AG04450 (cell line): ENCODE measurements around the gene DDX11. TPM values are rescaled to one million over a fixed set of nuclear protein-coding genes. Genes with fewer than 3 reads are reported as not detected.
"Not testable (repeated sequence)": the region's sequence is repeated elsewhere in the genome, so short reads cannot be mapped to it uniquely, and the experiment has no call there.

ENCODE experiments used
- CTCF ChIA-PET: fragments of 300-600, 350-600 bp; formaldehyde crosslinking; extraction: SDS; loops from one replicate; lab custom pipeline; 2022; ENCODE audit warnings: antibody characterized with exemption, inconsistent platforms; lab: Charles Lee
- POLR2A ChIA-PET: fragments of 350-600 bp; formaldehyde crosslinking; extraction: SDS; loops from one replicate; lab custom pipeline; 2021; ENCODE audit warnings: antibody characterized with exemption, inconsistent platforms; lab: Yijun Ruan, JAX
- DNase-seq: peaks from one replicate; pipeline ENCODE4 v3.0.0-alpha.2; 2011; ENCODE audit warnings: low read depth, low spot score
- H3K27ac ChIP-seq: one replicate; pipeline ENCODE4 v1.5.1; 2012; ENCODE audit warnings: low read depth, low read length, control low read depth
- H3K27me3 ChIP-seq: one replicate; pipeline ENCODE4 v1.6.0; 2012; ENCODE audit warnings: low read length; ENCODE audit not compliant: control insufficient read depth, insufficient read depth
- H3K4me3 ChIP-seq: 2 replicates; pipeline ENCODE4 v1.5.1; 2011; ENCODE audit warnings: mild to moderate bottlenecking, low read depth, low read length, control low read depth
- H3K9me3 ChIP-seq: 2 replicates; pipeline ENCODE4 v1.5.1; 2012; ENCODE audit warnings: low read length; ENCODE audit not compliant: control insufficient read depth, insufficient read depth
- polyA plus RNA-seq: library from polyadenylated mRNA; depleted of rRNA; stranded (reverse); fragments of >200 nt; gene quantifications from 2 replicates; pipeline ENCODE4 v1.2.3, GENCODE V29; 2011
- TF ChIP-seq, protein P1 (sequence below): IDR thresholded peaks from 2 replicates; pipeline ENCODE4 v1.5.1; 2011; ENCODE audit warnings: low read depth, low read length, control low read depth, inconsistent platforms

DDX11 gene
- polyA plus RNA-seq, 1 experiment: 5.8 TPM

DNA sequence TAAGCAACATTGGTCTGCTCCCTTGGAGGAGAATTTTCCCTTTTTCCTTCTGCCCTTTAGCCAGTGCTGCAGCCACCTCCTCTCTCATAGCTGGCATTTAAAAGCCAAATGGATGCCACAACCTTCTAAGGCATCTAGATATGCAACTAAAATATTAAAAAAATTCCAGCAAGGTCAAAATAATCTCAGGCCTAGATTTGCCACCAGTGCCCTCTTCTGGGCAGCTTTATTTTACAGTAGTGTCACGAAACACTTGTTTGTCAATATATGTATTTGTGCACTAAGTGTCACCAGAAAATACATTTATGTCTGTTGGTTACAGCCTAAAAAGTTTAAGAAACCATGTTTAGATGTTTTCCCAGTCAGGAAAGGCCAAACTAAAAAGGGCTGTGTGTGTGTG lies 19.7 kb upstream of the DDX11 start:
- POLR2A ChIA-PET, H3K27me3 ChIP-seq, H3K27ac ChIP-seq, DNase-seq, H3K4me3 ChIP-seq, H3K9me3 ChIP-seq: not testable (repeated sequence)
- TF ChIP-seq, protein P1, sequence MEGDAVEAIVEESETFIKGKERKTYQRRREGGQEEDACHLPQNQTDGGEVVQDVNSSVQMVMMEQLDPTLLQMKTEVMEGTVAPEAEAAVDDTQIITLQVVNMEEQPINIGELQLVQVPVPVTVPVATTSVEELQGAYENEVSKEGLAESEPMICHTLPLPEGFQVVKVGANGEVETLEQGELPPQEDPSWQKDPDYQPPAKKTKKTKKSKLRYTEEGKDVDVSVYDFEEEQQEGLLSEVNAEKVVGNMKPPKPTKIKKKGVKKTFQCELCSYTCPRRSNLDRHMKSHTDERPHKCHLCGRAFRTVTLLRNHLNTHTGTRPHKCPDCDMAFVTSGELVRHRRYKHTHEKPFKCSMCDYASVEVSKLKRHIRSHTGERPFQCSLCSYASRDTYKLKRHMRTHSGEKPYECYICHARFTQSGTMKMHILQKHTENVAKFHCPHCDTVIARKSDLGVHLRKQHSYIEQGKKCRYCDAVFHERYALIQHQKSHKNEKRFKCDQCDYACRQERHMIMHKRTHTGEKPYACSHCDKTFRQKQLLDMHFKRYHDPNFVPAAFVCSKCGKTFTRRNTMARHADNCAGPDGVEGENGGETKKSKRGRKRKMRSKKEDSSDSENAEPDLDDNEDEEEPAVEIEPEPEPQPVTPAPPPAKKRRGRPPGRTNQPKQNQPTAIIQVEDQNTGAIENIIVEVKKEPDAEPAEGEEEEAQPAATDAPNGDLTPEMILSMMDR: peak; percentile 25
- CTCF ChIA-PET: interaction anchor here (0.6 to 1.9 kb wide), 4 partner anchors 202 to 1752 kb away, joined by 3 to 6 read pairs (median 5); no protein-coding TSS in a partner anchor

DNA sequence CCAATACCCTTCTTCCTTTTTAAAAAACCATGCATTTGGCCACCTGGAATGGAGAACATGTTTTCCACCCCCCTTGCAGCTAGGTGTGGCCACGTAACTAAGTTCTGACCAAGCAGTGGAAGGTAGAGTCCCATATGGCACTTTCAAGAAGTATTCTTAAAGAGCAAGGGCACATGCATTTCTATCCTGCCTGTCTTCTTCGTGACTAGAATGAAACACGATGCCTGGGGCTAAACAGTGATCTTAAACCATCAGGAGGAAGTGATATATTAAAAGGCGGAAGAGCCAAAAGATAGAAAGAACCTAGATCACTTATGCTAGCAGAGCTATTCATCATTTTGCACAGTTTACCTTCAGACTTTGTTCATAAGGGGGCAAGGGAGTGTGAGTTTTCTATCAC lies 16.0 kb upstream of the DDX11 start:
- Histone ChIP-seq H3K27ac (no peak overlapping the region), H3K27me3 (no peaks in the 10 kb centered on the region), H3K9me3 (no peaks in the 10 kb centered on the region), H3K4me3 (no peak overlapping the region)
- ChIA-PET POLR2A (no interaction called here), CTCF (no interaction called here)
- DNase-seq: no peak
- TF ChIP-seq, protein P1: no peak

GRCh38 chr12:31066196-31066595 lies 7.5 kb upstream of the DDX11 start:
- DNase-seq, H3K27me3 ChIP-seq, CTCF ChIA-PET, H3K9me3 ChIP-seq, H3K4me3 ChIP-seq, POLR2A ChIA-PET, H3K27ac ChIP-seq: not testable (repeated sequence)

DNA sequence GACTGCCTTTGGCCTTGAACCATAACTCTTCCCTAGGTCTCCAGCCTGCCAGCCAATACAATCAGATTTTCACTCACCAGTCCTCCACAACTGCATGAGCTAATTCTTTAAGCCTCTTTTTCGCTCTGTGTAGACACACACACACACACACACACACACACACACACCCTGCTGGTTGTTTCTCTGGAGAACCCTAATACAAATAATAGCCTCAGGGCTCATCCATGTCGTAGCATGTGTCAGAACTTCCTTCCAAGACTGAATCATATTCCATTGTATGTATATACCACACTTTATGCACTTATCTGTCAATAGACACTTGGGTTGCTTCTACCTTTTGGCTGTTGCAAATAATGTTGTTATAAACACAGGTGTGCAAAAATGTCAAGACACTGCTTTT lies 6.0 kb upstream of the DDX11 start:
- H3K27ac ChIP-seq, H3K4me3 ChIP-seq, DNase-seq, H3K27me3 ChIP-seq, CTCF ChIA-PET, POLR2A ChIA-PET, H3K9me3 ChIP-seq: not testable (repeated sequence)

DNA sequence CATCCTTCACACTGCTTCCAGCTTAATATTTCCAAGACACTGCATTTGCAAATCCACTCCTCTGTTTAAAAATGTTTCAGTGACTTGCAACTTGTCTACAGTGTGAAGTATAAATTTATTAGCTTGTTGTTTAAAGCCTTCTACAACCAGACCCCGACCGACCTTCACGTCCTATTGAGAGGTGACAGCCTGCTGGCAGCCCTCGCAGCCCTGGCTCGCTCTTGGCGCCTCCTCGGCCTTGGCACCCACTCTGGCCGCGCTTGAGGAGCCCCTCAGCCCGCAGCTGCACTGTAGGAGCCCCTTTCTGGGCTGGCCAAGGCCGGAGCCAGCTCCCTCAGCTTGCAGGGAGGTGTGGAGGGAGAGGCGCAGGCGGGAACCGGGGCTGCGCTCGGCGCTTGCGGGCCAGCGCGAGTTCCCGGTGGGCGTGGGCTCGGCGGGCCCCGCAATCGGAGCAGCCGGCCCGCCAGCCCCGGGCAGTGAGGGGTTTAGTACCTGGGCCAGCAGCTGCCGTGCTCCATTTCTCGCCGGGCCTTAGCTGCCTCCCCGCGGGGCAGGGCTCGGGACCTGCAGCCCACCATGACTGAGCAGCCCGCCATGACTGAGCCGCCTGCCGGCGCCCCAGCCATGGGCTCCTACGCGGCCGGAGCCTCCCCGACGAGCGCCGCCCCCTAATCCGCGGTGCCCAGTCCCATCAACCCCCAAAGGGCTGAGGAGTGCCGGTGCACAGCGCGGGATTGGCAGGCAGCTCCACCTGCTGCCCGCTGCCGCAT lies 2.5 kb upstream of the DDX11 start:
- H3K9me3 ChIP-seq: not testable (repeated sequence)

GRCh38 chr12:31072962-31073361 lies 698 bp upstream of the DDX11 start:
- H3K27ac ChIP-seq, H3K9me3 ChIP-seq, DNase-seq, H3K27me3 ChIP-seq, H3K4me3 ChIP-seq, CTCF ChIA-PET, POLR2A ChIA-PET: not testable (repeated sequence)

More for the DNA sequence above, 2.5 kb upstream of the DDX11 start:
- DNase-seq, H3K27ac ChIP-seq, H3K27me3 ChIP-seq, CTCF ChIA-PET, H3K4me3 ChIP-seq, POLR2A ChIA-PET: not testable (repeated sequence)

DNA sequence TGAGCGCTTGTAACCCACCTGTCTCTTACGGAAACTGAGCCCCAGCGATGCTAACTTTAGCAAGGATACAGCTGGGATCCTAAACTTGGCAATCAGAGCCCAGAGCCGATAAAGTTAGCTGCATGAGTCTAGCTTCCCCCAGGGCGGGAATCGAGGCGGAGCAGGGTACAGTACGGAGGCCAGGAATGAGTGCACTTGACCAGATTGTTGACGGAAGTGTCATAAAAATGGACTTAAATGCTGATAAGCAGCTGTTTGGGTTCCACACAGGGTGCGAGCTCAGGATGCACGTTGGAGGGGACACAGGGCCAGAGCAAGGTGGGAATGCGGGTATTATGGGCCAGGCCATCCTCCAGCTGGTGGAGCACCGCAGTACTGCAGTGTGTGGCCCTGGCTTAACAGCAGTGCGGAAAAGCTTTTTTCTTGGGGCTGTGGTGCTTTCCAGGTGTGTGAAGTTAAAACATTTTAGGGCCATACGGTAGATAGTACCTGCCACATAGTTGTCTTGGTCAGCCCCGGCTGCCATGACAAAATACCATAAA lies 744 bp downstream of the DDX11 start:
- H3K9me3 ChIP-seq, DNase-seq, CTCF ChIA-PET, POLR2A ChIA-PET, H3K27me3 ChIP-seq: not testable (repeated sequence)
- TF ChIP-seq, protein P1: peak; percentile 43
- peak overlapping the region; percentile 71 for H3K4me3 ChIP-seq
- peak overlapping the region; percentile 78 for H3K27ac ChIP-seq

DNA sequence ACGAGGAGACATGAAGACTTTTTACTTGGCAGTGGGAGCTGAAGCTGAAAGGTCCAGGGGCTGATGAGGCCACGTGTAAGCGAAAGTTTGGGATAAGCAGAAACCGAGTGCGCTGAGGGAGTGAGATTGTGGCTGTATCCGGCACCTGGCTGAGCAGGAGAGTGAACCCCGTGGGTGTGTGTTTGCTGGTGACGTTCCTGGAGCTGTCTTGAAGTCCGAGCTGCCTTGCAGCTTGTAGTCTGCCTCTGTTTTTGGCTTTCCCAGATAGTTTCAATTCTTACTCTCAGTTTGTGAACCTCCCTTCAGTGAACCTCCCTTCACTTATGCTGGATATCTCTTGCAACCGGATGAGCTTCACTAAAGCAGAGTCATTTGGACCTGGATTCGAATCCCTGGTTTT lies 2.5 kb downstream of the DDX11 start:
- H3K27me3 ChIP-seq, CTCF ChIA-PET, H3K9me3 ChIP-seq, H3K4me3 ChIP-seq, DNase-seq, POLR2A ChIA-PET, H3K27ac ChIP-seq: not testable (repeated sequence)

DNA sequence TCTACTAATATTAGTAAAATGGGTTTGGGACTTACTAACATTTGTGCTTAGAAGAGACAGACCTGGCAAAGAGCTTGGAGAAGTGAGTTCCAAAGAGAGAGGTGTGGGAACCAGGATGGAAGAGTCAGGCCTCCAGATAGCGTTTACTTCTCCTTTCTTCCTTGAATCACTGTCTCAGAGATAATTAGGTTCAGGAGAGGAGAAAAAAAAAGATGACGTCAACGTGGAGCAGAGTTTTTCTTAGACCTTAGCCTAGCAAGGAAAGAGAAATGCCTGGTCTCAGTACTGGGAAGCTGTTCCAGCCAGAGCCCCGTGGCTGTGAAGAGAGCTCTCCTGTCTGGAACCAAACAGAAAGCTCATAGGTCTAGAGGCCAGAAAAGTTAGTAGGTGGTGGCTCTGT lies 3.4 kb downstream of the DDX11 start:
- CTCF ChIA-PET, DNase-seq, H3K9me3 ChIP-seq, H3K27me3 ChIP-seq, H3K27ac ChIP-seq, H3K4me3 ChIP-seq, POLR2A ChIA-PET: not testable (repeated sequence)
